Stomach smooth muscle (tissue), 2 donors: ENCODE results near the gene GPATCH4.
"Not testable (repeated sequence)": the region's sequence is repeated elsewhere in the genome, so short reads cannot be mapped to it uniquely, and the experiment has no call there.

Experiments used
- H3K27ac ChIP-seq: one replicate; pipeline ENCODE4 v1.7.0; 2013; ENCODE audit warnings: mild to moderate bottlenecking, low read length, inconsistent platforms
- H3K27me3 ChIP-seq, 2 donors: one replicate each; pipeline ENCODE4 v1.7.0; 2013; ENCODE audit warnings: low read length in 2 of 2; ENCODE audit not compliant: insufficient read depth in 2 of 2, control insufficient read depth in 1 of 2
- H3K36me3 ChIP-seq, 2 donors: one replicate each; pipeline ENCODE4 v1.7.0; 2013; ENCODE audit warnings: low read length in 2 of 2; ENCODE audit not compliant: control insufficient read depth in 2 of 2, insufficient read depth in 2 of 2
- H3K4me1 ChIP-seq: one replicate; pipeline ENCODE4 v1.7.0; 2013; ENCODE audit warnings: low read length; ENCODE audit not compliant: control insufficient read depth, insufficient read depth
- H3K4me3 ChIP-seq, 2 donors: one replicate each; pipeline ENCODE4 v1.7.0; 2013; ENCODE audit warnings: low read length in 2 of 2
- H3K9ac ChIP-seq, 2 donors: one replicate each; pipeline ENCODE4 v1.7.0; 2013; ENCODE audit warnings: low read length in 2 of 2, mild to moderate bottlenecking in 1 of 2
- H3K9me3 ChIP-seq, 2 donors: one replicate each; pipeline ENCODE4 v1.7.0; 2013; ENCODE audit warnings: low read length in 2 of 2; ENCODE audit not compliant: control insufficient read depth in 2 of 2
- donor health status: healthy.
- donor health status: Pancreatic carcinoma.

The GPATCH4 gene

GRCh38 chr1:156595016-156595415 lies 6.3 kb downstream of the GPATCH4 start:
- Histone ChIP-seq H3K9me3 (no peaks in the 10 kb centered on the region), H3K27me3 (no peaks in the 10 kb centered on the region), H3K4me1 (peaks cover 14% of the 10 kb centered on the region), H3K9ac (no peak overlapping the region), H3K36me3 (peaks cover 43 to 48% of the 10 kb centered on the region in 2 donors), H3K27ac (no peak overlapping the region), H3K4me3 (no peak overlapping the region)

GRCh38 chr1:156594190-156594589 lies 7.1 kb downstream of the GPATCH4 start:
- Histone ChIP-seq H3K4me1 (peaks cover 14% of the 10 kb centered on the region), H3K4me3 (no peak overlapping the region), H3K27me3 (no peaks in the 10 kb centered on the region), H3K9ac (no peak overlapping the region), H3K9me3 (no peaks in the 10 kb centered on the region), H3K36me3 (peaks cover 43 to 48% of the 10 kb centered on the region in 2 donors), H3K27ac (no peak overlapping the region)

GRCh38 chr1:156593661-156593989 lies 7.7 kb downstream of the GPATCH4 start:
- Histone ChIP-seq H3K9ac (no peak overlapping the region), H3K27me3 (no peaks in the 10 kb centered on the region), H3K4me1 (peaks cover 14% of the 10 kb centered on the region), H3K36me3 (peaks cover 43 to 48% of the 10 kb centered on the region in 2 donors), H3K9me3 (no peaks in the 10 kb centered on the region), H3K27ac (no peak overlapping the region), H3K4me3 (no peak overlapping the region)

GRCh38 chr1:156592910-156593660 lies 8.2 kb downstream of the GPATCH4 start:
- H3K9me3 ChIP-seq: no peaks in the 10 kb centered on the region
- peak overlapping the region in 1 of 2 donors; percentile 74 for H3K9ac ChIP-seq
- H3K4me1 ChIP-seq: peaks cover 14% of the 10 kb centered on the region
- H3K27me3 ChIP-seq: no peaks in the 10 kb centered on the region
- no peak overlapping the region for H3K4me3 ChIP-seq
- H3K27ac ChIP-seq: peak overlapping the region; percentile 69
- H3K36me3 ChIP-seq: peaks cover 40 to 42% of the 10 kb centered on the region in 2 donors

GRCh38 chr1:156592158-156592909 lies 8.9 kb downstream of the GPATCH4 start:
- Histone ChIP-seq H3K36me3 (peaks cover 33 to 35% of the 10 kb centered on the region in 2 donors), H3K4me1 (peaks cover 14% of the 10 kb centered on the region), H3K27me3 (no peaks in the 10 kb centered on the region), H3K4me3 (peak overlapping the region; percentile 67 to 88), H3K9ac (peak overlapping the region; percentile 74 to 88), H3K9me3 (no peaks in the 10 kb centered on the region), H3K27ac (peak overlapping the region; percentile 69)

DNA sequence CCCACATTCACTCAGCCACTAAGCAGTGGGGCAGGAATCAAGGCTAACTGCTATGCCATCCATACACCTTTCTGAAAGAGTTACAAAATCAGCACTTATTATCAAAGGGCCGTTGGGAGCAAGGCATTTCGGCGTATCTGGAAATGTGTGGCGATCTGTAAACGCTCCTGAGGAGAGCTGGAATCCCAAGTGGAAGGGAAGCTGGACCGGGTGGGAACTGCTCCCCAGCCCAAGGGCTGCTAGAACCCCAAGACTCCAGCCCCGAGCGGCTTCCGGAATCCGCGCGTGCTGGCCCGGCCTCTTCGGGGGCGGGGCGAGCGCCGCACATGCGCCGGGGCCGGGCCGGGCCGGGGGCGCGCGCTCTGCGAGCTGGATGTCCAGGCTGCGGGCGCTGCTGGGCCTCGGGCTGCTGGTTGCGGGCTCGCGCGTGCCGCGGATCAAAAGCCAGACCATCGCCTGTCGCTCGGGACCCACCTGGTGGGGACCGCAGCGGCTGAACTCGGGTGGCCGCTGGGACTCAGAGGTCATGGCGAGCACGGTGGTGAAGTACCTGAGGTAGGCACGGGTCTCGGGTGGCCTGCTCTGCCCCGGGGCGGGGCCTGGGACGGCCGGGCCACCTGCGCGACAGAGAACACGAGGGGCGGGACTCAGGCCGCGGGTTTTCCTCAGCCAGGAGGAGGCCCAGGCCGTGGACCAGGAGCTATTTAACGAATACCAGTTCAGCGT lies 9.7 kb downstream of the GPATCH4 start, which contains the start of gene NAXE:
NAXE (plus strand) TSS at position 345 of the 726 bp plus-strand sequence; CDS start at position 374, 29 bp downstream.
- Histone ChIP-seq H3K27ac (peak within 1 kb of the TSS; percentile 69), H3K36me3 (peaks cover 25 to 30% of the 10 kb centered on the region in 2 donors), H3K27me3 (no peaks in the 10 kb centered on the region), H3K9ac (peak within 1 kb of the TSS; percentile 74 to 96), H3K4me1 (peaks cover 14% of the 10 kb centered on the region), H3K9me3 (no peaks in the 10 kb centered on the region), H3K4me3 (peak within 1 kb of the TSS; percentile 75 to 88)

DNA sequence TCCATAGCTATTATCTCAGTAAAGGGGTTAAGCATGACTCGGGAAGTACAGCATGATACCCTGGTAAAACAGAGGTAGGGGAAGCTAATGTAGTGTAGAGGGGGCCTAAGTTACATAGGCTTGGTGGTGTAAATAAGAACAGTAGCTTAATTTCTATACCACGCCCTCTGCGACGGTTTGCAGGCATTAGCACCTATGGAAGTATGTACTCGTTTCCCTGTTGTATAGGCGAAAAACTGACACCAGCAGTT lies 10.2 kb downstream of the GPATCH4 start:
- Histone ChIP-seq H3K9me3 (no peaks in the 10 kb centered on the region), H3K4me3 (peak overlapping the region; percentile 75 to 88), H3K4me1 (peaks cover 14% of the 10 kb centered on the region), H3K27me3 (no peaks in the 10 kb centered on the region), H3K36me3 (peaks cover 21 to 25% of the 10 kb centered on the region in 2 donors), H3K9ac (peak overlapping the region; percentile 74 to 96), H3K27ac (peak overlapping the region; percentile 69)

DNA sequence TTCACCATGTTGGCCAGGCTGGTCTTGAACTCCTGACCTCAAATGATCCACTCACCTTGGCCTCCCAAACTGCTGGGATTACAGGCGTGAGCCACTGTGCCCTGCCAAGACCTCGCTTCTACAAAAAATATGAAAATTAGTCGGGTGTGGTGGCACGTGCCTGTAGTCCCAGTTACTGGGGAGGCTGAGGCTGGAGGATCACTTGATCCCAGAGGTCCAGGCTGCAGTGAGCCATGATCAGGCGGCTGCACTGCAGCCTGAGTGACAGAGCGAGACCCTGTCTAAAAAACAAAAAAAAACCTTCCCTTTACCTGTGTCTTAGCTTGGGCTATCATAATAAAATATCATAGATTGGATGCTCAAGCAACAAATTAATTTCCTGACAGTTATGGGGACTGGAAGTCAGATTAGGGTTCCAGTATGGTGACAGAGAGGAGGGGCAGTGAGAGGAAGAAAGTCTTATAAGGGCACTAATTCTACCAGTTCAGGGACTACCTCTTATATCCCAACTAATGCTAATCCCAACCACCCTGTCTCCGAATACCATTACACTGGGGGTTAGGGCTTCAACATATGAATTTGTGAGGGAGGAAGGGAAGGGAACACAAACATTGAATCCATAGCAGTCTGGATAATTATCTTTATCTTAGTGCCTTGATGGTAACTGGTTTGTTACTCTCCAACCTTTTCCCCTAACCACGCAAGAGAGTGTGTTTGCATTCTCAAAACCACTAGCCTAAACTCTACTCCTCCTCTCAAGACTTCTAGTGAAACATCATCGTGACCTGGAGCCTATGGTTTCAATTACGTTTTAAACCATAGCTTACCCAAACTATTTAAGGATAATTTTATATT lies 10.7 kb downstream of the GPATCH4 start:
- Histone ChIP-seq H3K4me3 (peak overlapping the region in 1 of 2 donors; percentile 75), H3K4me1 (peaks cover 14% of the 10 kb centered on the region), H3K9me3 (no peaks in the 10 kb centered on the region), H3K27ac (peak overlapping the region; percentile 69), H3K36me3 (peaks cover 16 to 20% of the 10 kb centered on the region in 2 donors), H3K9ac (peak overlapping the region in 1 of 2 donors; percentile 74), H3K27me3 (no peaks in the 10 kb centered on the region)

DNA sequence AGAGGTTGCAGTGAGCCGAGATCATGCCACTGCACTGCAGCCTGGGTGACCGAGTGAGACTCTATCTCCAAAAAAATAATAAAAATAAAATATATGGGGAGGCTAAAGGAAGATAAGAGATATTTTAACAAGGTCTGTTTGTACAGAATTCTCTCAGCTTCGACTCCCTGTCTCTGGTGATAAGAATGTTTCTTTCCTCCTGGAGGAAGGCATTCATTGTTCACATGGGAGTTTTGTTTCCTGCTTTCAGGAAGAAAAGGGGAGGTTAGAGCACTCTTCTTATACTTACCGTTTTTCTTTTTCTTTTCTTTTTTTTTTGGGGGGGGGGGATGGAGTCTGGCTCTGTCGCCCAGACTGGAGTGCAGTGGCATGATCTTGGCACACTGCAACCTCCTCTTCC lies 11.7 kb downstream of the GPATCH4 start:
- H3K9ac ChIP-seq: no peak overlapping the region
- H3K4me3 ChIP-seq: no peak overlapping the region
- no peaks in the 10 kb centered on the region for H3K27me3 ChIP-seq
- no peak overlapping the region for H3K27ac ChIP-seq
- H3K4me1 ChIP-seq: peaks cover 14% of the 10 kb centered on the region
- H3K36me3 ChIP-seq: peaks cover 11 to 15% of the 10 kb centered on the region in 2 donors
- no peaks in the 10 kb centered on the region for H3K9me3 ChIP-seq

DNA sequence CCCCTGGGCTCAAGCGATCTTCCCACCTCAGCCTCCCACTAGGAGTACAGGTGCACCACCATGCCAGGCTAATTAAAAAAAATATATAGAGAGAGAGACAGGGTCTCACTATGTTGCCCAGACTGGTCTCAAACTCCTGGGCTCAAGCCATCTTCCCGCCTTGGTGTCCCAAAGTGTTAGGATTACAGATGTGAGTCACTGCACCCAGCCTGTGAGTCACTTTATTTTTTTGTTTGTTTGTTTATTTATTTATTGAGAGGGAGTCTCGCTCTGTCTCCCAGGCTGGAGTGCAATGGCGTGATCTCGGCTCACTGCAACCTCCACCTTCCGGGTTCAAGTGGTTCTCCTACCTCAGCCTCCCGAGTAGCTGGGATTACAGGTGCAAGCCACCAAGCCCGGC lies 13.4 kb downstream of the GPATCH4 start:
- not testable (repeated sequence) for H3K9ac ChIP-seq, H3K27ac ChIP-seq, H3K27me3 ChIP-seq, H3K9me3 ChIP-seq, H3K36me3 ChIP-seq, H3K4me3 ChIP-seq
- peaks cover 17% of the 10 kb centered on the region for H3K4me1 ChIP-seq
